Natural killer cell (primary cell): ENCODE measurements around the gene MYCN. TPM values are rescaled to one million over a fixed set of nuclear protein-coding genes. Genes with fewer than 3 reads are reported as not detected.

ENCODE experiments used
- ATAC-seq, 3 donors: fragments of 150-1000 bp in 2 of 3; fragments of 200-7000 bp in 1 of 3; cut with Tn5 transposase; 1 replicate in 1 of 3; 2 replicates in 2 of 3; pipeline ENCODE4 v1.10.0; 2021; ENCODE audit warnings: mild to moderate bottlenecking in 2 of 3, moderate library complexity in 2 of 3
- DNase-seq, 2 donors: peaks; one replicate each; pipeline versions ENCODE4 v3.0.0 to v3.0.0-alpha.2; 2013 to 2021; ENCODE audit warnings: mixed read lengths in 1 of 2
- H3K27ac ChIP-seq: one replicate; pipeline ENCODE4 v1.5.1; 2013; ENCODE audit warnings: mild to moderate bottlenecking, low read length
- H3K27me3 ChIP-seq: one replicate; pipeline ENCODE4 v1.6.1; 2013; ENCODE audit warnings: low read length; ENCODE audit not compliant: control insufficient read depth, insufficient read depth
- H3K36me3 ChIP-seq: one replicate; pipeline ENCODE4 v1.6.1; 2013; ENCODE audit warnings: low read length; ENCODE audit not compliant: control insufficient read depth, insufficient read depth
- H3K4me1 ChIP-seq: one replicate; pipeline ENCODE4 v1.6.1; 2013; ENCODE audit warnings: low read length; ENCODE audit not compliant: control insufficient read depth, insufficient read depth
- H3K4me3 ChIP-seq: one replicate; pipeline ENCODE4 v1.5.1; 2013; ENCODE audit warnings: low read length
- H3K9me3 ChIP-seq: one replicate; pipeline ENCODE4 v1.6.1; 2013; ENCODE audit warnings: low read length; ENCODE audit not compliant: control insufficient read depth, insufficient read depth
- H3K27ac Mint-ChIP-seq, 2 donors: one replicate each; pipeline ENCODE4 v1.8.0; 2022; ENCODE audit warnings: mild to moderate bottlenecking in 2 of 2, mixed read lengths in 2 of 2, moderate library complexity in 1 of 2
- H3K27me3 Mint-ChIP-seq, 2 donors: one replicate each; pipeline ENCODE4 v1.8.0; 2022; ENCODE audit warnings: low read depth in 2 of 2, mixed read lengths in 2 of 2
- H3K36me3 Mint-ChIP-seq: one replicate; pipeline ENCODE4 v1.8.0; 2022; ENCODE audit warnings: mixed read lengths
- H3K4me1 Mint-ChIP-seq, 2 donors: one replicate each; pipeline ENCODE4 v1.8.0; 2022; ENCODE audit warnings: mixed read lengths in 2 of 2
- H3K4me3 Mint-ChIP-seq: one replicate; pipeline ENCODE4 v1.8.0; 2022; ENCODE audit warnings: mild to moderate bottlenecking, moderate library complexity, mixed read lengths
- H3K9me3 Mint-ChIP-seq, 2 donors: one replicate each; pipeline ENCODE4 v1.8.0; 2022; ENCODE audit warnings: mixed read lengths in 2 of 2
- CTCF ChIP-seq: fragments of 200-600 bp; IDR thresholded peaks from one replicate; pipeline ENCODE4 v1.8.0; 2022; ENCODE audit warnings: antibody characterized with exemption
- WGBS: methylation state at CpG from one replicate; pipeline ENCODE4 v1.1.7; 2013; ENCODE audit warnings: missing lambda C conversion rate; ENCODE audit not compliant: insufficient coverage; 5-methylcytosine and 5-hydroxymethylcytosine counted together
- intact Hi-C: fragments of 100-400 bp; cut with micrococcal nuclease; formaldehyde crosslinking; loops from one replicate; pipeline ENCODE4 v1.14.2; 2022
- total RNA-seq, 4 donors: library from RNA; stranded (reverse); fragments of 120-200 nt in 1 of 4; gene quantifications; one replicate each; pipeline versions ENCODE4 v1.2.3 to v1.2.4, GENCODE V29; 2013 to 2022

MYCN gene
- total RNA-seq, 3 donors from 2014 or later (not counting 1 experiment from before 2014, with no cell fraction given) = 0.18 TPM; not detected in 2

DNA sequence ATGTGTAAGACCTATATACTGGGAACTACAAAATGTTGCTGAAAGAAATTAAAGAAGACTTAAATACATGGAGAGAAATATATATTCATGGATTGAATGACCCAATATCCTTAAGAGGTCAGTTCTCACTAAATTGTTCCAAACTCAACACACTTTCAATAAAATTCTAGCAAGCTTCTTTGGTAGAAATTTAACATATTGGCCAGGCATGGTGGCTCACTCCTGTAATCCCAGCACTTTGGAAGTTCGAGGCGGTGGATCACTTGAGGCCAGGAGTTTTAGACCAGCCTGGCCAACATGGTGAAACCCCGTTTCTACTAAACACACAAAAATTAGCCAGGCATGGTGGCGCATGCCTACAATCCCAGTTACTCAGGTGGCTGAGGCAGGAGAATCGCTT, 33.6 kb upstream of the MYCN start:
- DNase-seq (no peak), ATAC-seq (no peak)
- Mint-ChIP-seq H3K27ac (no peak overlapping the region), H3K4me3 (no peak overlapping the region), H3K4me1 (no peaks in the 10 kb centered on the region), H3K36me3 (no peaks in the 10 kb centered on the region), H3K9me3 (peaks cover 0 to 2% of the 10 kb centered on the region in 2 donors), H3K27me3 (peaks cover 3 to 18% of the 10 kb centered on the region in 2 donors)
- H3K36me3 ChIP-seq = no peaks in the 10 kb centered on the region
- H3K4me1 ChIP-seq = no peaks in the 10 kb centered on the region
- H3K27ac ChIP-seq = no peak overlapping the region
- intact Hi-C loops = no loop called here
- H3K9me3 ChIP-seq = no peaks in the 10 kb centered on the region
- no peak overlapping the region for H3K4me3 ChIP-seq
- WGBS = 92% methylated on average over 4 of the region's 5 CpGs
- no peak for TF ChIP-seq CTCF
- no peaks in the 10 kb centered on the region for H3K27me3 ChIP-seq

- H3K36me3 ChIP-seq = no peaks in the 10 kb centered on the region
- Mint-ChIP-seq H3K4me3 (no peak overlapping the region), H3K9me3 (peaks cover 0 to 2% of the 10 kb centered on the region in 2 donors), H3K4me1 (no peaks in the 10 kb centered on the region), H3K36me3 (no peaks in the 10 kb centered on the region), H3K27me3 (peaks cover 3 to 18% of the 10 kb centered on the region in 2 donors), H3K27ac (no peak overlapping the region)
- ATAC-seq = no peak
- no peaks in the 10 kb centered on the region for H3K4me1 ChIP-seq
- H3K4me3 ChIP-seq = no peak overlapping the region
- H3K27ac ChIP-seq = no peak overlapping the region
- intact Hi-C loops = no loop called here
- 69% methylated on average over 1 of the region's 2 CpGs for WGBS
- no peak for TF ChIP-seq CTCF
- DNase-seq = no peak
- H3K9me3 ChIP-seq = no peaks in the 10 kb centered on the region
- H3K27me3 ChIP-seq = no peaks in the 10 kb centered on the region
Measured at GRCh38 chr2:15907461-15908324, 32.7 kb upstream of the MYCN start.

DNA sequence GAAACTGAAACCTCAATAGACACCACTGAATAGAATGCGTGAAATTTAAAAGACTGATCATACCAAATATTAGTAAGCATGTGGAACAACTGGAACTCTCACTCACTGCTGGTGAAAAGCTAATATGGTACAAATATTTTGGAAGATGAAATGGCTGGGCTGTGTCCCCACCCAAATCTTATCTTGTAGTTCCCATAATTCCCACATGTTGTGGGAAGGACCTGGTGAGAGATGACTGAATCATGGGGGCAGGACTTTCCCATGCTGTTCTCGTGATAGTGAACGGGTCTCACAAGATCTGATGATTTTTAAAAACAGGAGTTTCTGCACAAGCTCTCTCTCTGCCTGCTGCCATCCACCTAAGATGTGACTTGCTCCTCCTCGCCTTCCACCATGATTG, 32.0 kb upstream of the MYCN start:
- H3K4me3 ChIP-seq = no peak overlapping the region
- Mint-ChIP-seq H3K27ac (no peak overlapping the region), H3K36me3 (no peaks in the 10 kb centered on the region), H3K27me3 (peaks cover 3 to 18% of the 10 kb centered on the region in 2 donors), H3K4me1 (no peaks in the 10 kb centered on the region), H3K4me3 (no peak overlapping the region), H3K9me3 (peaks cover 0 to 2% of the 10 kb centered on the region in 2 donors)
- ATAC-seq = no peak
- no peaks in the 10 kb centered on the region for H3K4me1 ChIP-seq
- WGBS = 83% methylated on average over 3 of the region's 4 CpGs
- H3K27ac ChIP-seq = no peak overlapping the region
- no peaks in the 10 kb centered on the region for H3K36me3 ChIP-seq
- no peaks in the 10 kb centered on the region for H3K9me3 ChIP-seq
- no peaks in the 10 kb centered on the region for H3K27me3 ChIP-seq
- no peak for DNase-seq
- TF ChIP-seq CTCF = no peak
- intact Hi-C loops = no loop called here
